Measurements from ENCODE around the gene CASZ1.

DNA sequence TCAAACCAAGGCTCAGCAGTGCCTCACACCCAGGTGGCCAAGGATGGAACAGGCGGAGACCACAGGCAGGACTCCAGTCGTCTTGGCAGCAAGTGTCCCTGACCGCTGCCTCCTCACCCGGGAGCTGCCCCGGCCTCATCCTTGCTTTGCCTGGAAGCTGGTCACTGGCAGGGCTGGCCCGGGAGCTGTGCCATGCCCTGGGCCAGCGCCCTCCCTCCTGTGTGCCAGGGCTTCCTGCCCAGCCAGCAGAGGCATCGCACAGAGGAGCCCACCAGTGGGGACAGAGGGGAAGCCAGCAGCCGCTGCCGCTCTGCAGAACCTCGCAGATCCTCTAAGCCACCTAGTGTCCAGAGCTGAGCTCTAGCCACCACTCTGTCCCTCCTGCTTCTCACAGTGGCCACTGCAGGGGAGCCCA lies 7.8 kb downstream of the CASZ1 start:
- TF ChIP-seq, protein P1, sequence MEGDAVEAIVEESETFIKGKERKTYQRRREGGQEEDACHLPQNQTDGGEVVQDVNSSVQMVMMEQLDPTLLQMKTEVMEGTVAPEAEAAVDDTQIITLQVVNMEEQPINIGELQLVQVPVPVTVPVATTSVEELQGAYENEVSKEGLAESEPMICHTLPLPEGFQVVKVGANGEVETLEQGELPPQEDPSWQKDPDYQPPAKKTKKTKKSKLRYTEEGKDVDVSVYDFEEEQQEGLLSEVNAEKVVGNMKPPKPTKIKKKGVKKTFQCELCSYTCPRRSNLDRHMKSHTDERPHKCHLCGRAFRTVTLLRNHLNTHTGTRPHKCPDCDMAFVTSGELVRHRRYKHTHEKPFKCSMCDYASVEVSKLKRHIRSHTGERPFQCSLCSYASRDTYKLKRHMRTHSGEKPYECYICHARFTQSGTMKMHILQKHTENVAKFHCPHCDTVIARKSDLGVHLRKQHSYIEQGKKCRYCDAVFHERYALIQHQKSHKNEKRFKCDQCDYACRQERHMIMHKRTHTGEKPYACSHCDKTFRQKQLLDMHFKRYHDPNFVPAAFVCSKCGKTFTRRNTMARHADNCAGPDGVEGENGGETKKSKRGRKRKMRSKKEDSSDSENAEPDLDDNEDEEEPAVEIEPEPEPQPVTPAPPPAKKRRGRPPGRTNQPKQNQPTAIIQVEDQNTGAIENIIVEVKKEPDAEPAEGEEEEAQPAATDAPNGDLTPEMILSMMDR (IDR thresholded peaks at IDR 0.05) = peak in 5 of 6 experiments; percentile 30 to 52 (median 43)
- no peak for TF ChIP-seq POLR2A (IDR thresholded peaks at IDR 0.05)

All from adrenal gland (tissue), 5 donors.